Central memory CD4-positive, alpha-beta T cell (primary cell): Measurements from ENCODE around the gene ABCD3.
"Not testable (repeated sequence)": the region's sequence is repeated elsewhere in the genome, so short reads cannot be mapped to it uniquely, and the experiment has no call there.

Experiments
- DNase-seq: peaks from one replicate; pipeline ENCODE4 v3.0.0; 2022

ABCD3 gene

DNA sequence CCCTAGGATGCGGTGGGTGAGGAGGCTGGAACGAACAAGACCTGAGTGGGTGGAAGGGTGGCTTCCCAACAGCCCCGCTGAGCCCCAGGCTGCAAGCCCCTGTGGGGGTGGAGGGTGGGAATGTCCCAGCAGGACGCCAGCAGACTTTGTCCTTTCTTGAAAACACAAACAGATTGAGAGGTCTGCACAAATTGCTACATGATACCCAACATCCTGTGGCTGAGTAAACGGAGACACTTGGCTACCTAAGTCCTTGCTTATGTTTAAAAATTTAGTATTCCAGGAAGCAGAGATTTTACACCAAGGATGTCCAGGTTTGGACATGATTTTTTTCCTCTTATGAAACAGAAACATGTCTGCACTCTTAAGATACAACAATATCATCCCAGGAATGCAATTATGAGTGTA, 135.1 kb downstream of the ABCD3 start:
- no peak for DNase-seq

DNA sequence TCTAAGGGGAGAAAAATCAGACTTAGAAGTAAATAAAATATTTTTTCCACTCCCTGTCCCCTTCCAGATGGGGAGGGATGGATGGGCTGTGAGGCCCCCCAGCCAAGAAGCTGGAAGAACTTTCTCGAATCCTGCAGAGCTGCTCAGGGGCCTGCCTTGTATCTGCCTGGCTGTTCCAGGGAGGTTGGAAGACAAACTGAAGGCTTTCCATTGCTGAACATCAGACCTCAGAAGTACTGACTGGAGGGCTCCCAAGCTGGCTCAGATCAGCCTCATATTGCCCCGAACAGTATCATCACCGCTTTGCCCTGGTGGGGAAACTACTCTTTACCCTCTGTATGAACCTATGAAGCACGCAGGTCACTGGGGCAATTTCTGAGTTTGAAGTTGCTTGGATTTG, 135.7 kb downstream of the ABCD3 start:
- DNase-seq = no peak

DNA sequence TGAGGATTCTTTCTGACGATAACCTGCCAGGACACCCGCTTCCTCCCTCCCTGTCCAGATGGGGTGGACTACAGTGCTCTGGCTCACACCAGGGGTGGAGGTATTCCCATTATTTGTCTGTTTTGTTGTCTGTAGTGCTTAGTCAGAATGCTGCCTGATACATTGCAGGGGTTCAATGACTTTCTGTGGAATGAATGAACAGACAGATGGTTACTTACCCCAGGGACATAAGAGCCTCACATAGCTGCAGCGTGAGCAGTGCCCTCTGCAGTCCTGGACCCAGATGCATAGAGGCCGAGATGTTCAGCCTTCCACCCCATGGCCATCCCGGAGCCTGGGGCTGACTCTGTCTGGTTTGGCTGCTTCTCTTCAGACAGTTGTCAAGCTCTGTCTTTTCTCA, 136.4 kb downstream of the ABCD3 start:
- no peak for DNase-seq

DNA sequence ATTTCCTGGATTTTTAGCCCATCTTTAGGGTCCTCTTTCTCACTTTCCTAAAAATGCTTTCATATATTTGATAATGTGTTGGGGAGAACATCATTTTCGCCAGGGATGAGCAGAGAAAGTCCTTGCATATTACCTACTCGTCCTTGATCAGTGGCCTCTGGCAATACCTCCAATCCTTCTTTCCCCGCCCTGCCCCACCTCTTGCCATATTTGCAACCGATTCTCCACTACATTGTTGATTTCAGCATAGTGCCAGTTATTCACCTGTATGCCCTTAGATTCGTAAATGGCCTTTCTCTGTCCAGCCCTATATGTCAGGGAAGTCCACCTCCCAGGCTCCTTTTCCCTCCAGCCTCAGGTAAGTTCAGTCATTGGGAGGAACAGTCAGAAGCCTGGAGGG, 136.9 kb downstream of the ABCD3 start:
- DNase-seq = no peak

DNA sequence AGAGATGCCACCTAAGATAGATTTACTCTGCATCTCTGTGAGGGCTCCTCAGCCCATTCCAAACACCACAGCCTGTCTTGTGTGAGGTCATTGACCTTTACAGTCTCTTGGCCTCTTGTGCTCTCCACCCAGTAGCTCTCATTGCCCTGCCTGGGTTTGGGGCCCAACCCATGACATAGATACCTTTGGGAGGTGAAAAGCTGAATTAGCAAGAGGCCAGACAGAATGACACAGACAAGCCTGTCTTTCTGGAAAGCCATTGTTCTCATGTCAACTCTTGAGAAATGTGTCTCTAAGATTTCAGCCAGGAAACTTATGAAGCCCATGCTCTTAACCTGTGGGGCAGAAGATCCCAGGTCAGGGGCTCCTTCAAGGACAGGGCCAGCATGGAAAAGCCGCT, 141.7 kb downstream of the ABCD3 start:
- no peak for DNase-seq

DNA sequence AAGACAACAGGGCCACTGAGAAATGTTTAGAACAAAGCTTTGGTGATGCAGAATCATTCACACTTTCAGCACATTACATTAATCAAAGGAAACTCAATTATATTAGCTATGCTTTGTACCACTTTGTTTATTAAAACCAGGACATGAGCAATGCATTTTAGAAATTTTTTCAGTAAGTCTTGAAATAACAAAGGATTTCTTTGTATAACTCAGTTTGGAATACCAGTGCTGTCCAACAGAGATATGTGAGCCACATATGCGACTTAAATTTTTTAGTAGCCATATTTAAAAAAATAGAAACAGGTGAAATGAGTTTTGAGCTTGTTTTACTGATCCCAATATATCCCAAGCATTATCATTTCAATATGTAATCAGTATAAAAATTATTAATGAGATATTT, 142.1 kb downstream of the ABCD3 start:
- no peak for DNase-seq

DNA sequence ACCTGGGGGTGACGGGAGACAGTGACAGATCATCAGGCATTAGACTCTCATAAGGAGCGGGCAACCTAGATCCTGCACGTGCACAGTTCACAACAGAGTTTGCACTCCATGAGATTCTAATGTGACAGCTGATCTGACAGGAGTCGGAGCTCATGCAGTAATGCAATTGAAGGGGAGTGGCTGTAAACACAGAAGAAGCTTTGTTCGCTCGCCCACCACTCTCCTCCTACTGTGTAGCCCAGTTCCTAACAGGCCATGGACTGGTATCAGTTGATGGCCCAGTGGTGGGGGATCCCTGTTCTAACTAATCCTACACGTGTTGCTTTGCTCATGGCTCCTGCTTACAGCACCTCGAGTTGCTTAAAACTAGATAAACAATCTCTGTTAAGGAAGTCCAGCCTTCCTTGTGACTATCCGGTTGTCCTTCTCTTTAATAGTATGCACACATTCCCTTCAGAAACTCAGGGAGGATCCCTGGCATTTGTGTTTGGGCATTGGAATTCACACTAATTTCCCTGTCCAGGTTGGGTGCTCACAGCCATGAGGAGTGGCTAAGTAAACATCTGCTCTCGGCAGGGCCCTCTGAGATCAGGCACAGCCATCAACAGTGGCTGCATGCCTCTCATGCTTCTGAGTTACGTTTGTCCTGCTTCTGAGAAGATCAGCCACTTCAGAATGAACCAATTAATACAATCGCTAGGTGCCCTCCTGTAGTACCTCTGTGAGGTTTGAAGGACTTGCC, 144.5 kb downstream of the ABCD3 start:
- no peak for DNase-seq

DNA sequence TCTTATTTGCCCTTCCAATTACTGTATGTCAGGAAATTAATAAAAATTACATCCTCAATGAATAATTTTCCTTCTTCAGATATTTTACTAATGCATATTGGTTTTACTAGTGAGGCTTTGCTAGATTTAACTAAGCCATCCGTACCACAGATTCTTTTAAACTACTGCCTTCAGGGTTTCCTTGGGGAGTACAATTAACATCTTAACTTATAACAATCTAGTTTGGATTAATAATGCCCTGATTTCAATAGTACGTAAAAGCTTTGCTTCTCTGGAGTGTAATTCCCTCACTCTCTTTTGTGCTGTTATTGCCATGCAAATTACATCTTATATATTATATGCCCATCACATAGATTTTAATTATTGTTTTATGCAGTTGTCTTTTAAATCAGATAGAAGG, 147.7 kb downstream of the ABCD3 start:
- no peak for DNase-seq

DNA sequence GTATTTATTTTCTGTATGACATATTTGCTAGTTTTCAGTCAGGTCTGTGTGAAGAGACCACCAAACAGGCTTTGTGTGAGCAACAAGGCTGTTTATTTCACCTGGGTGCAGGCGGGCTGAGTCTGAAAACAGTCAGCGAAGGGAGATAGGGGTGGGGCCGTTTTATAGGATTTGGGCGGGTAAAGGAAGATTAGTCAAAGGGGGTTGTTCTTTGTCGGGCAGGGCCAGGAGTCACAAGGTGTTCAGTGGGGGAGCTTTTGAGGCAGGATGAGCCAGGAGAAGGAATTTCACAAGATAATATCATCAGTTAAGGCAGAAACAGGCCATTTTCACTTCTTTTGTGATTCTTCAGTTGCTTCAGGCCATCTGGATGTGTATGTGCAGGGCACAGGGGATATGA, 148.2 kb downstream of the ABCD3 start:
- not testable (repeated sequence) for DNase-seq

DNA sequence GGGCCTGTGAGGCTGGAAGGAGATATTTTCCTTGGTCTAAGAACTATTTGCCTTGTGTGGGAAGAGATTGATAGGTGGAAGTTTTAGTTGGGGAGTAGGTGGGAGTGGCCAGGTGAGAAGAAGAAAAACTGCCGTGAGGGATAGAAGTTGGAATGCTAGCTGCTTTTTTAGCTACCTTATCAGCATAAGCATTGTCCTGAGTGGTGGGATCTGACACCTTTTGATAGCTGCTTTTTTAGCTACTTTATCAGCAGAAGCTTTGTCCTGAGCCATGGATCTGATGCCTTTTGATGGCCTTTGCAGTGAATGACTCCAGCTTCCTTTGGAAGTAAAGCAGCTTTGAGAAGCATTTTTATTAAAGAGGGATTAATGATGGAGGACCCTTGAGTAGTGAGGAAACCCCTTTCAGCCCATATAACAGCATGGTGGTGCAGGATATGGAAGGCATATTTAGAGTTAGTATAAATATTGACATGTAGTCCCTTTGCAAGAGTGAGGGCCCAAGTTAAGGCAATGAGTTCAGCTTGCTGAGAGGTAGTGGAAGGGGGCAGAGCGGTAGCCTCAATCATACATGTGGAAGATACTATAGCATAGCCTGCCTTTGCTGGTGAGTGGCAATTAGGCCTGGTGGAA, 149.9 kb downstream of the ABCD3 start:
- DNase-seq = not testable (repeated sequence)
